NCI-H1417 (cell line): ENCODE data around the gene NEB.
"Not testable (repeated sequence)": the region's sequence is repeated elsewhere in the genome, so short reads cannot be mapped to it uniquely, and the experiment has no call there.

Source experiments
- DNase-seq, 3 experiments: peaks; one replicate each; lab custom pipeline; 2025; lab: John Stamatoyannopoulos, UW

Gene NEB

DNA sequence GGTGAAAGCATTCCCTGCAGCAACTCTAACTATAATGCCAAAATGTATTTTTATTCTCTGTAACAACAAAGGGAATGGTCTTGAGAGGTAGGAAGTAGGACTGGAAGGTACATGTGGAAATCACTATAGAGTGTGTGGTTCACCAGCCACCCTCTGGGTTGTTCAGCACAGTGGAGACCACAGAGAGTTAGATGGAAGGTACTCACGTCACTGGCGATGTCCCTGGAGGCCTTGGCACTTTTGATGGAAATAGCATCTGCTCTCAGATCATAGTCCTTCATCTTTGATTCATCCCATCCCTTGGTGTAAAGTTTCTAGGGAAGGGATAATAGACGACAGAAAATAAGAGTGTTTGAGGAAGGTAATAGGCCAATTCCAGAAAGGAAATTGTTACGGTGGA lies 124.0 kb downstream of the NEB start:
- no peak for DNase-seq

GRCh38 chr2:151609705-151610104 lies 124.6 kb downstream of the NEB start:
- no peak for DNase-seq

DNA sequence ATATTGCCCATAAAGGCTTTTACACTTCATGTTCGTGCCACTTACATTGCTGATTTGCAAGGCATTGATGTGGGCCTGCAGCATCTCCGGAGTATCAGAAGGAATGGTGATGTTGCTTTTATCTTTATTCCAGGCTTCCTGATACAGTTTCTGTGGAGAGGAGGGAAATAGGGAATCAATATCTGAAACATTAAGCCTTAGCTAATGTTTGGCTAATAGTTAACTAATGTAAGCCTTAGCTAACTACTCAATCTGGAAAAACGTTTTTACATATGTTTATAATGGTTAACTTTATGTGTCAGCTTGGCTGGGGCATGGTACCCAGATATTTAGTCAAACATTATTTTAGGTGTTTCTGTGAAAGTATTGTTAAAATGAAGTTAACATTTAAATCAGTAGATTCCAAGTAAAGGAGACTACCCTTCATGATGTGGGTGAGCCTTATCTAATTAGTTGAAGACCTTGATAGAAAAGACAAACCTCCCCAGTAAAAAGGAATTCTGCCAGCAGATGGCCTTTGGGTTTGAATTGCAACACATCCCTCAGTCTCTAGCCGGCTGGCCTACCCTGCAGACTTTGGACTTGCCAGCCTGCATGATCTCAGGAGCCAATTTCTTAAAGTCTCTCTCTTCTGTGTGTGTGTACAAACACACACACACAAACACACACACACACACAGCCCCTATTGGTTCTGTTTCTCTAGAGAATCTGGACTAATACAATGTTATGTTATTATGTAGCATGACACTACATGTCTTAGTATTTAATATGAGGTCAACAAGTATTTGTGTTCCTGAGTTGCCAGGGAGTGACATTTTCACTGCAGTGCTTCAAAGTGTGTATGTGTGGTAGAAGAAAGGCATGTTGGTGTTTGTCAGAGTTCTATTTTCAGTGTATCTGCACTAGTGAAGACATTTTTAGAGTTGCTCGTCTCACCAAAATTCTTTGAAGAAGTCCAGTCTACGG lies 126.5 kb downstream of the NEB start:
- not testable (repeated sequence) for DNase-seq

DNA sequence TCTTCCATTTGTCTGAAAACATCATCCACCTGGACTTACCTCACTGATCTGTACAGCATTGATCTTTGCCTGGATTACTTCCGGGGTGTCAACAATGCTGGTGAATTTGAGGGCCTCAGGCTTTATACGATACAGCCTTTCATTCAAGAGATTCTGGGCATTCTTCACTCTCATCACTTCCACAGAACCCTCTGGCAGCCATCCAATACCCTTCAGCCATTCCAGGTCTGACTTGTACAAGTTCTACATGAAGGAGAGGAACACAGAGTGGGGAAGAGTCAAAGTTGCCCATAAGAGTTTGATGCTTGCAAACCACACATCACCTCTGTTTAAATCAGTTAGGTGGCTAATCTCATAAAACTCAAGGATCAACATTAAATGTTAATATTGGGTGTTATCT lies 130.7 kb downstream of the NEB start:
- DNase-seq = not testable (repeated sequence)

DNA sequence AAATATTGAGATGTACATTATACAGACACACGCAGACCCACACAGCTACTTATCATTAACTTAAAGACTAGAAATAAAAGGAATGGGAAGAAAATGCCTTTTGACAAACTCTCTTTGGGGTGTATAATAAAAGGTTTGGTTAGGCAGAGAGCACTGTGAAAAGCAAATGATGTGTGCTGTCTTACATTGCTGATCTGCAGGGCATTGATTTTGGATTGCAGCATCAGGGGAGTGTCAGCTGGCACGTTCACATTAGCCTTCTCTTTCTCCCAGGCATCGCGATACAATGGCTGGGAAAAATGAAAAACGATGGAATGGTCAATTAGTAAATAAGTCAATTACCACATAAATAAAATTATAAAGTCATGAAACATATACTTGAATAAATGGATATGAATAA lies 131.9 kb downstream of the NEB start:
- not testable (repeated sequence) for DNase-seq

- DNase-seq = not testable (repeated sequence)
Observed at GRCh38 chr2:151601803-151602202, 132.5 kb downstream of the NEB start.

GRCh38 chr2:151596903-151597608 lies 137.2 kb downstream of the NEB start:
- not testable (repeated sequence) for DNase-seq

DNA sequence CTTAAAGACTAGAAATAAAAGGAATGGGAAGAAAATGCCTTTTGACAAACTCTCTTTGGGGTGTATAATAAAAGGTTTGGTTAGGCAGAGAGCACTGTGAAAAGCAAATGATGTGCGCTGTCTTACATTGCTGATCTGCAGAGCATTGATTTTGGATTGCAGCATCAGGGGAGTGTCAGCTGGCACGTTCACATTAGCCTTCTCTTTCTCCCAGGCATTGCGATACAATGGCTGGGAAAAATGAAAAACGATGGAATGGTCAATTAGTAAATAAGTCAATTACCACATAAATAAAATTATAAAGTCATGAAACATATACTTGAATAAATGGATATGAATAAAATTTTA lies 142.4 kb downstream of the NEB start:
- DNase-seq = not testable (repeated sequence)

DNA sequence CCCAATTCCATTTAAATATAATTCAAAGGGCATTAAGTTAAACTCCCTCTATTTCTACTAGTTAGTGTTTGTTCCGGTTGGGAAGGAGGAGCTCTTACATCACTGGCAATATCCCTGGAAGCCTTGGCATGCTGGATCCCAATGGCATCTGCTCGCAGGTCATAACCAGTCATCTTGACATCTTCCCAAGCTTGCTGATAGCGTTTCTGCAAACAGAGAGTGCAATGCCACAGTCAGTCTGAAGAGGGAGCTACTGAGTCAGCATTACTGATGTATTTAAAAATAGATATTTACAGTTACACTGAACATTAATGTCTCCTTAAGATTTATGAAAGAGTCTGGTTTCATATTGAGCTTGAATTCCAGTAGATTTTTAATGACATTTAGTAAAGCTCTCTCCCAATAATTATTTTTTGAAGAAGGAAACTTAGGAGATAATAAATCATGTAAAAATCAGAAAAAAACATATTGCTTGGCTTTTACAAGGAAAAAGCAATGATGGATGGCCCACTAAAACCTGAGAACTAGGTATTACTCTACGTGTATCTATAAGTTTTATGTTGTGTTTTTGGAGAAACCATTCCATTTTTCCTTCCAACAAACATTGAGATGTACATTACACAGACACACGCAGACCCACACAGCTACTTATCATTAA lies 142.9 kb downstream of the NEB start:
- DNase-seq = not testable (repeated sequence)

DNA sequence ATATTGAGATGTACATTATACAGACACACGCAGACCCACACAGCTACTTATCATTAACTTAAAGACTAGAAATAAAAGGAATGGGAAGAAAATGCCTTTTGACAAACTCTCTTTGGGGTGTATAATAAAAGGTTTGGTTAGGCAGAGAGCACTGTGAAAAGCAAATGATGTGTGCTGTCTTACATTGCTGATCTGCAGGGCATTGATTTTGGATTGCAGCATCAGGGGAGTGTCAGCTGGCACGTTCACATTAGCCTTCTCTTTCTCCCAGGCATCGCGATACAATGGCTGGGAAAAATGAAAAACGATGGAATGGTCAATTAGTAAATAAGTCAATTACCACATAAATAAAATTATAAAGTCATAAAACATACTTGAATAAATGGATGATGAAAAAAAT lies 153.0 kb downstream of the NEB start:
- not testable (repeated sequence) for DNase-seq

DNA sequence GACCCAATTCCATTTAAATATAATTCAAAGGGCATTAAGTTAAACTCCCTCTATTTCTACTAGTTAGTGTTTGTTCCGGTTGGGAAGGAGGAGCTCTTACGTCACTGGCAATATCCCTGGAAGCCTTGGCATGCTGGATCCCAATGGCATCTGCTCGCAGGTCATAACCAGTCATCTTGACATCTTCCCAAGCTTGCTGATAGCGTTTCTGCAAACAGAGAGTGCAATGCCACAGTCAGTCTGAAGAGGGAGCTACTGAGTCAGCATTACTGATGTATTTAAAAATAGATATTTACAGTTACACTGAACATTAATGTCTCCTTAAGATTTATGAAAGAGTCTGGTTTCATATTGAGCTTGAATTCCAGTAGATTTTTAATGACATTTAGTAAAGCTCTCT lies 153.6 kb downstream of the NEB start:
- not testable (repeated sequence) for DNase-seq

- DNase-seq = no peak
Observed at GRCh38 chr2:151577116-151577515, 157.2 kb downstream of the NEB start.

GRCh38 chr2:151576080-151576479 lies 158.2 kb downstream of the NEB start:
- DNase-seq = peak; percentile 53 to 94 (median 68)

GRCh38 chr2:151575338-151575737 lies 158.9 kb downstream of the NEB start:
- DNase-seq = peak in 1 of 3 experiments; percentile 18

- DNase-seq = no peak
Observed at GRCh38 chr2:151570191-151570590, 164.1 kb downstream of the NEB start.

DNA sequence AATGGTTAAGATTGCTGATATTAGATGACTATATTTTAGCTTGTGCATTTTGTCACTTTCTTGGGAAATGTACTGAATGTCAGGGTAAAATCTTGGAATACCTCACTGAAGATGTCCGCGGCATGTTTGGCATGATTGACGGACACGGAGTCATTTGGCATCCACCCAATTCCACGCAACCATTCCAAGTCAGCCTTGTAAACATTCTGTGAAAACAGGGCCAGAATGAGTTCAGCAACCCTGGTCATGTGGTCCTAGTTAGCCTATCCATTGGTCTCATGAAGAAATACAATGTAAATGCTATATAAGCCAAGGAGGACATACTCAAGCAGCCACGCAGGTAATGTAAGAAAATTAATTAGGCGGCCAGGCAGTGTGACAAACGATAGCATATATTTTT lies 165.1 kb downstream of the NEB start:
- DNase-seq = peak in 1 of 3 experiments; percentile 2

GRCh38 chr2:151568501-151568900 lies 165.8 kb downstream of the NEB start:
- DNase-seq = no peak

GRCh38 chr2:151567006-151567405 lies 167.3 kb downstream of the NEB start:
- no peak for DNase-seq

DNA sequence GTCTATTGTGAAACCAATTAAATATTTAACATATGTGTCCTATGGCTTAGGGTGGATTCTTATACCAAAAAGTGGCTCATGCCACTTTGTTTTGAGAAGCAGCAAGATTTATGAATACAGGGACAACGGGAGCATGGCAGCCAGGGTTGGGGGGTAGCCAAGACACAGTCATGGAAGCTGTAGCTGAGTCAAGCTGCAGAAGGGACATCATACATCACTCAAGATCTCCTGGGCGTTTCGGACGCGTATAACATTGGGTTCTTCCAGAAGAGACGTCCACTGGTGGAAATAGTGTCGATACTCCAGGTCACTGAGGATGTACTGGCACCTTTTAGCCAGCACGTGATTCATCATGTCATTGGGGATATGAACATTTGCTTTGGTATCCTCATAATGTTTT lies 171.9 kb downstream of the NEB start:
- DNase-seq = no peak

- peak in 1 of 3 experiments; percentile 22 for DNase-seq
Observed at GRCh38 chr2:151560289-151560688, 174.0 kb downstream of the NEB start.

DNA sequence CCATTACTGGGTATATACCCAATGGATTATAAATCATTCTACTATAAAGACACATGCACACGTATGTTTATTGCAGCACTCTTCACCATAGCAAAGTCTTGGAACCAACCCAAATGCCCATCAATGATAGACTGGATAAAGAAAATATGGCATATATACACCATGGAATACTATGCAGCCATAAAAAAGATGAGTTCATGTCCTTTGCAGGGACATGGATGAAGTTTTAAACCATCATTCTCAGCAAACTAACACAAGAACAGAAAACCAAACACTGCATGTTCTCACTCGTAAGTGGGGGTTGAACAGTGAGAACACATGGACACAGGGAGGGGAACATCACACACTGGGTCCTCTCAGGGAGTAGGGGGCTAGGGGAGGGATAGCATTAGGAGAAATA lies 174.8 kb downstream of the NEB start:
- not testable (repeated sequence) for DNase-seq

DNA sequence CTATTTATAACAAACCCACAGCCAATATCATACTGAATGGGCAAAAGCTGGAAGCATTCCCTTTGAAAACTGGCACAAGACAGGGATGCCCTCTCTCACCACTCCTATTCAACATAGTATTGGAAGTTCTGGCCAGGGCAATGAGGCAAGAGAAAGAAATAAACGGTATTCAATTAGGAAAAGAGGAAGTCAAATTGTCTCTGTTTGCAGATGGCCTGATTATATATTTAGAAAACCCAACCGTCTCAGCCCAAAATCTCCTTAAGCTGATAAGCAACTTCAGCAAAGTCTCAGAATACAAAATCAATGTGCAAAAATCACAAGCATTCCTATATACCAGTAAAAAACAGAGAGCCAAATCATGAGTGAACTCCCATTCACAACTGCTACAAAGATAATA lies 176.4 kb downstream of the NEB start:
- DNase-seq = not testable (repeated sequence)

GRCh38 chr2:151556121-151556520 lies 178.2 kb downstream of the NEB start:
- no peak for DNase-seq
